UCSD-AML1 (cell line): Measurements from ENCODE around the gene GFRA1.
"Not testable (repeated sequence)": the region's sequence is repeated elsewhere in the genome, so short reads cannot be mapped to it uniquely, and the experiment has no call there.

Experiments used
- DNase-seq: peaks from one replicate; lab custom pipeline; 2025; ENCODE audit not compliant: unreplicated experiment; lab: John Stamatoyannopoulos, UW

The GFRA1 gene

DNA sequence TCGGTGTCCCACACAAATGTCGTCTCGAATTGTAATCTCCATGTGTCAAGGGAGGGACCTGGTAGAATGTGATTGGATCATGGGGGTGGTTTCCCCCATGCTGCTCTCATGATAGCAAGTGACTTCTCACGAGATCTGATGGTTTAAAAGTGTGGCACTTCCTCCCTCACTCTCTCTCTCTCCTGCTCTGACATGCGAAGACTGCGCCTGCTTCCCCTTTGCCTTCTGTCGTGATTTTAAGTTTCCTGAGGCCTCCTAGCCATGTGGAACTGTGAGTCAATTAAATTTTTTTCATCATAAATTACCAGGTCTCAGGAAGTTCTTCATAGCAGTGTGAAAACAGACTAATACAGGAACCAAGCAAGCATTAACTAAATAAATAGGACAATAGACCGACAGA lies 229.1 kb downstream of the GFRA1 start:
- DNase-seq, result no peak

DNA sequence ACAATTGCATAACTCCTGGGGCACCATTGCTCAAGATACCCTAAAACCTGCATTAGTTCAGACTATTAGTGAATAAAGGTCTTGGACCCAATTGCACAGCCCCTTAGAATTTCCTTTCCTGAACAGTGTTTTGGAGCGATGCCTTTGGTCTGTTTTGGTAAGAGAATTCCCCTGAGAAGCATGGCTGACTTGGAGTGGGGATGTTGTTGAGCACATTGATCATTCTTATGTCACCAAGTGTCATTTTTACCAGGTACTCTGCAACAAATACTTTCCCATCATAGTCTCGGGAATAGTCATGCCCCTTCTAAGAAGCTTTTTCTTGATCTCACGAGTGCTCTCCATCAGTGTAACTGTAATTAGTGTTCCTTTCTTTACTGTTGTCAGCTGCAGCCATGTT lies 229.7 kb downstream of the GFRA1 start:
- no peak for DNase-seq

DNA sequence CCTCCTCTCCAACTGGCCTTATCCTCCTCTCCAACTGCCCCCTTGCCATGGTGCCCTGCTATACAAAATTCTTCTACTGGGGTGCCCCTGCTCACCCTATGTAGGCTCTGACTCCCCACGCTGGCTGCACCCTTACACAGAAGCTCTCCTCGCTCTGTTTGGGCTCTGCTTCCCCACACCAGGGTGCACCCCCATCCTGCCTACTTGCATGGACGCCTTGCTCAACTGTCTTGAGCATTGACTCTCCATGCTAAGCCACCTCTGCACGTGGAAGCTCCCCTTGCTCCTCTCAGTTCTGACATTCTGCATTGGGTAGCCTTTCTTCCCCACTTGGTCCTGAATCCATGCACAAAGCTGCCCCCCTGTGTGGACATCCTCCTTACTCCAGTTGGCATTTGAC lies 231.1 kb downstream of the GFRA1 start:
- no peak for DNase-seq

DNA sequence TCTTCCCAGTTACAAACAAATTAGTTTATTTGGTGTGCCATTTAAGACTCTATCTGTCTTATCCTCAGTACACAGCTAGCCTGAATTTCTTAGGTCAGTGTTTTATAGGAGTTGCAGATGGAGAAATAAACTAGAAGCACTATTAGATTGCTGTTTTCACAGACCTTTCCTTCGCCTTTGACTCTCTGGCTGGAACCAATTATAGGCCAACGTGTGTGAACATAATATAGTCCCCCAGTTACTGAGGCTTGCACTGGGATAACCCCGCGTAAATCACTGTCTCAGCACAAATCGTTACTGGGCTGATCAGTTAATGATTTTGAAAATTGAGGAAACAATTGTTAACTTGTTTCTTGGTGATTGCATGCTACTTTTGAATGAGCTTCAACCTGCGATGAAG lies 233.4 kb downstream of the GFRA1 start:
- no peak for DNase-seq

DNA sequence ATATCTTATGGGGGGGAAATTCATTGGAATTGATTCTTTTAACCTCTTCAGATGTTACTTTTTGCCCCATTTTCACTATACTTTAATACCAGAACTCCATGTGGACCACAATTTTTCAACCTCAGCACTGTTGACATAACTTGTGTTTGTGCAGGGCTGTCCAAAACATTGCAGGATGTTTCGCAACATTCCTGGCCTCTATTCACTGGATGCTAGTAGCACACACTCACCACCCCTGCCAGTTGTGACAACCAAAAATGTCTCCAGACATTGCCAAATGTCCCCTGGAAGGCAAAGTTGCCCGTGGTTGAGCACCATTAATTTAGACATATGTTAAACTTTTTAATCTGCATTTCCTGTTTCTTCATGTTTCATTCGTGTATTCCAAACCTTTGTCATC lies 234.7 kb downstream of the GFRA1 start:
- no peak for DNase-seq

DNA sequence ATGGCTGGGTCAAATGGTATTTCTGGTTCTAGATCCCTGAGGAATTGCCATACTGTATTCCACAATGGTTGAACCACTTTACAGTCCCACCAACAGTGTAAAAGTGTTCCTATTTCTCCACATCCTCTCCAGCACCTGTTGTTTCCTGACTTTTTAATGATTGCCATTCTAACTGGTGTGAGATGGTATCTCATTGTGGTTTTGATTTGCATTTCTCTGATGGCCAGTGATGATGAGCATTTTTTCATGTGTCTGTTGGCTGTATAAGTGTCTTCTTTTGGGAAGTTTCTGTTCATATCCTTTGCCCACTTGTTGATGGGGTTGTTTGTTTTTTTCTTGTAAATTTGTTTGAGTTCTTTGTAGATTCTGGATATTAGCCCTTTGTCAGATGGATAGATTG lies 237.6 kb downstream of the GFRA1 start:
- DNase-seq, result not testable (repeated sequence)

DNA sequence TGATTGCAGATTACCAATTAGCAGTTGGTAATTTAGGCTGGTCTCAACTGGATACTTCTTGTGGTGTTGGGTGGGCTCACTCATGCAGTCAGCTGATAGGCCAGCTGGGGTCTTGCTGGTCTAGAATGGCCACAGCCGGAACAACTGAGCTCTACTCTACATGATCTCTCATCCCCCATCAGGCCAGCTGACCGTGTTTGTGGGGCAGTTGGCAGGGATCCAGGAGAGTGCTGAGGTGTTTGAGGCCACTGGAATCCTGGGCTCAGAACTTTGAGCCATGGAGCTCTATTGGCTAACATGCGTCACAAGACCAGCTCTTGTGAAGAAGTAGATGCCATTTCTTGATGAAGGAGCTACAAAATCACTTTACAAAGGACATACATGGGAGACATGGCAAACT lies 242.4 kb downstream of the GFRA1 start:
- DNase-seq, result no peak

DNA sequence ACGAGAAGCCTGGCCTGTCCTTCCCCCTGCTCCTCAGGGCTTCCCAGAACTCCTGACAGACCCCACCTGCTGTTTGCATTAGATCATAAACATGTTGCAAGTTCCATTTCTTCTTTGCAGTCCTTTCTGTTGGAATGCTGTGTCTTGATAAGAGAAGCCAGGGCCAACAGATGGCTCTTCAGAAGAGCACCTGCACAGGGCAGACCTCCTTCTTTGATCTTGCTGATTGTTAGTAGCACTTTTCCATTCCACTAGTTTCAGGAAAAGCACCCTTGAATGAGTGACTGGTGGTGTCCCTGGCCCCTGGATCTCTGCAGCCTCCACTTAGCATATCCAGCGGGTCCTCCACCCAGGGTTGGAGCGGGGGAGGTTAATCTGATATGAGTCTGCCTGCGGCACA lies 243.2 kb downstream of the GFRA1 start:
- DNase-seq, result no peak

DNA sequence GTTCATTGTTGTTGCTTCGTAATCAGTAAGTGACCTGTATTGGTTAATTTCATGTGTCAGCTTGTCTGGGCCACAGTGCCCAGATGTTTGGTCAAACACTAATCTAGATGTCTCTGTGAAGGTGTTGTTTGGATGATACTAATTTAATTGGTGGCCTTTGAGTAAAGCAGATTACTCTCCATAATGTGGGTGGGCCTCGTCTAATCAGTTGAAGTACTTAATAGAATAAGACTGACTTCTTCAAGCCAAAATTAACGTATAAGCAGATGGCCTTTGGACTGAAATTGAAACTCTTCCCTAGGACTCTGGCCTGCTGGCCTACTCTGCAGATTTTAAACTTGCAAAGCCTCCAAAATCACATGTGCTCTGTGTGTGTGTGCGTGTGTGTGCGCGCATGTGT lies 245.7 kb downstream of the GFRA1 start:
- DNase-seq, result no peak

DNA sequence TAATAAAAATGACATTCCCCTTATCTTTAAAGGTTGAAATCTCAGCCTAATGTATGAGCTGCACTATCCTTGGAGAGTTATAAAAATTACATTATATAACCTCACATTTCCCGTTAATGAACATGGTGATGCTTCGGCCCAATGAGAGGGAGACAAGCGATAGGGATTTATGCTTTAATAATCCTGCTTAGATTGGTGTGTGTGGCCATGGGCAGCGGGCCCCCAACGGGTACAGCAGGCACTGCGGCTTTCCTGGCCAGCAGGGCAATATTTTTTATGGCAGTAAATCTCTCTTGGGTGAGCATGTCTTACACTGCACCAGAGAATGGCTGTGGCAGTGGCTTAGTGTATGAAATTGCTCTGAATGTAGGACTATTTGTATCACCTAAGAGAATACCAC lies 246.3 kb downstream of the GFRA1 start:
- DNase-seq, result no peak

DNA sequence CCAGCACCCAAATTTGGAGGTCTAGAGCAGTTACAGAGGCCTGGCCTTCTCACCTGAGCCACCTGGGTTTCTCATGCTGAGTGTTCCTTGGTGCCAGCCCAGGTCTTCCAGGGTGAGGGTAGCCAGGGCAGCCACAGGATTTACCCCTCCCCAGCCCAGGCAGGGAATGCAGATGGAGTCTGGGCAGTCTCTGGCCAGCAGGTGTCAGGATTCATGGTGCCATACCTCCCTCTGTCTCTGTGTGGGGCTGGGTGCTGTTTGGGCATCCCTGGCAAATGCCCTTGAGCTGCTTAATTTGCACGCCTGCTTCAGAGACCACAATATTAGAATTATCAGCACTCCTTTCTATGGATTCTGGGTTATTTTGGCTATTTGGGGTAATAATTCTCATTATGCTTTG lies 246.7 kb downstream of the GFRA1 start:
- DNase-seq, result no peak

DNA sequence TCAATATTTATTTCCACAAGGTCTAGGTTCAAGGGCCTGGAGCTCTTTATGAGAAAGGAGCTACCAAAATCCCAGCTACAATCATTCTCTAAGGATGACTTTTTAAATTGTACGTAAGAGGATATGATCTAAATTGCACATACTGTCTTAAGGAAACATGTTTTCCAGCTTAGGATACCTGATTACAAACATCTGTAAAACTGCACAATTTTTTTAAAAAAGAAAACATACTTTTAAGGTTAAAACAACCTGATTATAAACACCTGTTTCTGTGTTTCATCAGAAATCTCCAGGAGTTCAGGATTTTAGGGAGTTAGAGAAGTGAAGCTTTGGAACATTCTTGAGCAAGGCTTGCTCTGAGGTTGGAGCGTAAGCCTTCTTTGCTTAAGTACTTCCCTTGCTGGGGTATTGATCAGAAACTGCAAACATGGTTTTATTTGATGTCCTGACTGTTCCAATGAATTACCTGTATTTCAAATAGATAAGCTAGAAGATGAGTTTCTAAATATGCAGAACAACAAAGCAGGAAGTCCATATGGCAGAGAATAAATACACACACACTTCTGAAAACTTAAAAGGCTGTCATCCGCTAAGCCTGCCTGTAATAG lies 248.6 kb downstream of the GFRA1 start:
- DNase-seq, result no peak

DNA sequence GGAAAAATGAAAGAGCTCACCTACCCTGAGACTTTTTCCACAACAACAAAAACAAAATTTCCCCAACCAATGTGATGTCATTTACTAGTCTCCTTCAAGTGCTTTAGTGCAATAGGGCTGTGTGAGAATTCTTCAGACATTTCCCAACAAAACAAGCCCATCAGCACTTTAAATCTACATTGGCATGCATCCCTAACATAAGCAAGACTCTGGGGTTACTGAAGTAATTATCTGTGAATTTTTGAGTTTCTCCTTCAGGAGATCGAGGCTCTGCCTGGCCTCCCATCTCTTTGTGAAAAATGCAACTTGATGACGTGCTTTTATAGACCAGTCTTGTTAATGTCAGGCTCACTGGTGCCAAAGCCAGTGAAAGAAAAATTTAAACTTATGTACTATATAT lies 255.6 kb downstream of the GFRA1 start:
- DNase-seq, result no peak

DNA sequence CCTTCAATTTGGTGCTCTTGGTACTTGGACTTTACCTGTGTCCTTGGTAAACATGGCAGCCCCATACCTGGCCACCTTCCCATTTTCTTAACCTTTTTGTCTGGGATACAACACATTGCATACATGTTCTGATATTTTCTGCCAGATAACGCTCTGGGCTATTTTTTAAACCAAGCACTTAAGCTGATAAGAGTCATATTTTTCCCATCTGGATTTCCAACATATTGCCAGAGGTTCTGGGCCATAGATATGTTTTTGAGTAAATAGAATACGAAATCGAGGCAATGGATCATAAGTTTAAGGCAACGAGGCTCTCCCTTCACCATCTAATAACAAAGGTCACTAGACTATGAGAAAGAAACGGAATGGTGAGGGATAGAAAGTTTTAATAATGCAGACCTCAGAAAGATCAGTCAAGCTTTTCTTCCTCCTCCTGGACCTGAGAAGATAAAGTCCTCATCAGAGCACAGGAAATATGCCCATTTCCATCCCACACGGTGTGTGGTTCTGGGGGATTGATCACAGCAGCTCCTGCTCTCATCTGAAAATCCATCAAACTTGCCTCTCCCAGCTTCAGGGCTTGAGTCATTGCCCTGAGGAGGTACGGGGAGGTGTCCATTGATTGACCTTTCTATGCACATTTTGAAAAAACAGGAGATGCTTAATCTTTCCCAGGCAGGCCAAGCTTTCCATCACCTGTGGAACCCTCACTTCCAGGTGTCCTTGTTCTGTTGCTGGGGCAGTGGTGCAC lies 257.2 kb downstream of the GFRA1 start:
- DNase-seq, result no peak

DNA sequence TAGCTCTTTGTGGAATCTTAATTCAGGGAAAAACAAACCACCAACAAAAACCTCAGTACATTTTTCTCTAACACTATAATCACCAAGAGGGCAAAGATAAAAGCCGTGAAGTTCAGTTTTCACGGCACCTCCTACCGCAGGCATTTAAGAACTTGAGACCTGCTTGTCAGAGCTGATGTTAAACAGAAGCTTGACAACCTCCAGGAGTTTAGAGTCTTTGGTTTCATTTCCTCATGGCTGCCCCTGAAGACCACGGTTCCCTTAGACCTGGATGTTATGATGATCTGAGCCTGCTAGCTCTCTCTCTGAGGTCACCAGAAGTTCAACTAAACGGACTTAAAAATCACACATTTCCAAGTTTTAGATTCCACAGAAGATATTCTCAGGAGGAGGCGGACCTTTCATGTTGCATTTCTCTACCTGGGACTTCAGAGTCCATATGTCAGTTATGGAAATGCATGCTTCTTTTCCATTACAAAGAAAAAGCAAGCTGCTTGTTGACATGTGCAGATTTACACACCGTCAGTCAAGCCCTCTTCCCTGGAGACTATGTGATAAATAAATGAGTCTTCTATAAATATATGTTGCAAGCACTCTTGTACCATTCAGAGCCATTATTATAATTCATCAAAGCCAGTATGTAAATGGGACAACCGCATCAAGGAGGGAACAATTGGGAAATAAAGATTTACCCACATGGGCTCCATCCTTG lies 258.0 kb downstream of the GFRA1 start:
- DNase-seq, result no peak

DNA sequence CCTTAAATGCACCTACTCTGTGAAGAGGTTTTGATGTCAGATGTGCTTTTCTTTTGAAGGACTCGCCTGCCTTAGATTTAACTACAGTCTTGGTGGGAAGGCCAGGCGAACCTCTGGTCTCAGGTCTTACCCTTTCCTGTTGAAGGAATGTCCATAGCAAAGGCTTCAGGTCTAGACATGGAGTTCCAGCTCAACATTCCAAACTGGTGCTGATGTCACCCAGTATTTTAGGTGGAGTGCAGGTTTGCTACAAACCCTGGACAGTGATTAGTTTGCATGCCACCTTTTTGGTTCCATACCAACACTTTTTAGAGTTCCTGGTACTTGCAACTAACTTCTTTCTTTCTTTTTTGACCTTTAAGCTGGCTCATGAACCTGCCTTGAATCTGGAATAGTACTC lies 258.7 kb downstream of the GFRA1 start:
- no peak for DNase-seq

DNA sequence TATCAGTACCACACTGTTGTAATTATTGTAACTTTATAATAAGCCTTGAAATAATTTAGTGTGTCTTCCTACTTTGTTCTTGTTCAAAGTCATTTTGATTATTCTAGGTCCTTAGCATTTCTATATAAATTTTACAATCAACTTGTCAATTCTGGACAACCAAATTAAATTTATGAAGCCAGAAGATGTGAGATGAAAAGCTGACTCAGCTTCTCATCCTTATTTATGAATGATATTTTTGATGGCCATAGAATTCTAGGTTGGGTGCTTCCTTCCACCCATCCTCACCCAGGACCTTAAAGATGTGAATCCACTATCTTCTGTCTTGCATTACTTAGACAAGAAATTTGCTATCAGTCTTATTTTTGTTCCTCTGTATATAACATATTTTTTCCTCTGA lies 261.1 kb downstream of the GFRA1 start:
- DNase-seq, result no peak

DNA sequence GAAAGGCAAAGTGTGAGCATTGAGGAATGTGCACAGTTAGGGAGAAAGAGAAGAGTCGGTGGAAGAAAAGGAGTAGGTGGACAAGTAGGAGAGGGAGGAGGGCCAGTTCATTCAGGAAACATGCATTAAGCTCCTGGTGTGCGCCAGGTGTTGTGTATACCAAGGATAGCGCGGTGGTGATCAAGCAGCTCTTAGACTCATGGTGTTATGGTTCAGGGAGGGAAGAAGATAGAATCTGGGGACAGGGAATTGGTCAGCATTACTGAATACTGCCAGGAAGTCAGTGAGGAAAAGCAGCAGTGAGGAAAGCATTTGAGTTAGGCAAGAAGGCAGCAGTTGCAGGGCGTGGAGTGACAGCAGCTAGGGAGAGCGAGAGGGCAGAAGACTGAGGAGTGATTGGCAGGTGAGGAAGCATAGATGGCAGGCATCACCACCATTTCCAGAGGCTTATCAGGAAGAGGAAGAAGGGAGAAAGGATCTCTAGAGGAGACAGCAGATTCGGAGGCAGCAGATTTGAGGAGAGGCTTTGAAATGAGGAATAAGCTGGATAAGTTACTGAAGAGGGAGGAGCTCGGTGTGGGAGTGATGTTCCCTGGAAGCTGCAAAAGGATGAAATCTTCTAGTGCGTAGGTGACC lies 265.6 kb downstream of the GFRA1 start:
- no peak for DNase-seq
